T-helper 22 cell (primary cell): ENCODE data around the gene NTM.
"Not testable (repeated sequence)": the region's sequence is repeated elsewhere in the genome, so short reads cannot be mapped to it uniquely, and the experiment has no call there.

ENCODE experiments used
- DNase-seq: peaks from one replicate; pipeline ENCODE4 v3.0.0-alpha.2; 2020; ENCODE audit warnings: low read depth

Gene NTM

GRCh38 chr11:131370090-131370751, at the start of gene NTM:
NTM (plus strand) TSS chr11:131370615.
- no peak for DNase-seq

- no peak for DNase-seq
Measured at GRCh38 chr11:131324921-131325570, 45.4 kb upstream of the NTM start.

GRCh38 chr11:131326829-131327228, 43.6 kb upstream of the NTM start:
- DNase-seq = no peak

GRCh38 chr11:131327421-131327820, 43.0 kb upstream of the NTM start:
- no peak for DNase-seq

GRCh38 chr11:131328843-131329242, 41.6 kb upstream of the NTM start:
- no peak for DNase-seq

GRCh38 chr11:131331010-131331409, 39.4 kb upstream of the NTM start:
- DNase-seq = no peak

- no peak for DNase-seq
Measured at GRCh38 chr11:131331546-131331945, 38.9 kb upstream of the NTM start.

GRCh38 chr11:131334601-131335000, 35.8 kb upstream of the NTM start:
- DNase-seq = no peak

- not testable (repeated sequence) for DNase-seq
Measured at GRCh38 chr11:131341900-131342299, 28.5 kb upstream of the NTM start.

- not testable (repeated sequence) for DNase-seq
Measured at GRCh38 chr11:131342442-131342841, 28.0 kb upstream of the NTM start.

- no peak for DNase-seq
Measured at GRCh38 chr11:131345406-131345805, 25.0 kb upstream of the NTM start.

GRCh38 chr11:131349368-131350086, 20.9 kb upstream of the NTM start:
- no peak for DNase-seq

- no peak for DNase-seq
Measured at GRCh38 chr11:131350872-131351271, 19.5 kb upstream of the NTM start.

- no peak for DNase-seq
Measured at GRCh38 chr11:131351848-131352247, 18.6 kb upstream of the NTM start.

GRCh38 chr11:131353766-131354165, 16.6 kb upstream of the NTM start:
- DNase-seq = no peak

- DNase-seq = no peak
Measured at GRCh38 chr11:131354251-131354701, 16.1 kb upstream of the NTM start.

- DNase-seq = no peak
Measured at GRCh38 chr11:131356206-131356605, 14.2 kb upstream of the NTM start.

- no peak for DNase-seq
Measured at GRCh38 chr11:131365329-131365930, 5.0 kb upstream of the NTM start.

GRCh38 chr11:131370901-131371790, 731 bp downstream of the NTM start:
- no peak for DNase-seq

- DNase-seq = no peak
Measured at GRCh38 chr11:131371791-131372104, 1.3 kb downstream of the NTM start.

GRCh38 chr11:131372234-131372962, 2.0 kb downstream of the NTM start:
- no peak for DNase-seq
